ENCODE data around the gene ANP32E.

DNA sequence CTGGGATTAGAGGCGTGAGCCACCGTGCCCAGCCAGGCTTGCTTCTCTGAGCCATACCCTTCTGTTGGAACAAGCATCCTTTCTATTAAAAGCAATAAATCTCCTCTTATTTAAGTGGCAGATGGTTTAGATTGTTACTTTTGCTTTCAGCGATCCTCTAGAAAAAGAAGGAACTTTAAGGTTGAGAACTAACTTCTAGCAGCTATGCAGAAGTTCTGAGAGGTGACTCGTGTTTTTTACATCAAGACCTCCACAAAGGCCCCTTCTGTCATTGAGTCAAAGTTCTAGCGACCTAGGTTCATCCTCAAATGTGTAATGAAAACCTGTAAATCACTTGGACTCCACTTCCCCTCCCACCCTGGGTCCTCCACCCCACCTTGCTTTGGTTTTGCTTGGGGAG lies 55.4 kb downstream of the ANP32E start:
- TF ChIP-seq, protein P1, sequence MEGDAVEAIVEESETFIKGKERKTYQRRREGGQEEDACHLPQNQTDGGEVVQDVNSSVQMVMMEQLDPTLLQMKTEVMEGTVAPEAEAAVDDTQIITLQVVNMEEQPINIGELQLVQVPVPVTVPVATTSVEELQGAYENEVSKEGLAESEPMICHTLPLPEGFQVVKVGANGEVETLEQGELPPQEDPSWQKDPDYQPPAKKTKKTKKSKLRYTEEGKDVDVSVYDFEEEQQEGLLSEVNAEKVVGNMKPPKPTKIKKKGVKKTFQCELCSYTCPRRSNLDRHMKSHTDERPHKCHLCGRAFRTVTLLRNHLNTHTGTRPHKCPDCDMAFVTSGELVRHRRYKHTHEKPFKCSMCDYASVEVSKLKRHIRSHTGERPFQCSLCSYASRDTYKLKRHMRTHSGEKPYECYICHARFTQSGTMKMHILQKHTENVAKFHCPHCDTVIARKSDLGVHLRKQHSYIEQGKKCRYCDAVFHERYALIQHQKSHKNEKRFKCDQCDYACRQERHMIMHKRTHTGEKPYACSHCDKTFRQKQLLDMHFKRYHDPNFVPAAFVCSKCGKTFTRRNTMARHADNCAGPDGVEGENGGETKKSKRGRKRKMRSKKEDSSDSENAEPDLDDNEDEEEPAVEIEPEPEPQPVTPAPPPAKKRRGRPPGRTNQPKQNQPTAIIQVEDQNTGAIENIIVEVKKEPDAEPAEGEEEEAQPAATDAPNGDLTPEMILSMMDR (IDR thresholded peaks at IDR 0.05): no peak
- no peak for TF ChIP-seq POLR2A (IDR thresholded peaks at IDR 0.05)

All from ovary (tissue), 3 donors.